ENCODE results near the gene PER1. TPM values are rescaled to one million over a fixed set of nuclear protein-coding genes. Genes with fewer than 3 reads are reported as not detected.

The PER1 gene
- total and polyA plus RNA-seq, 7 donors: 30.5 to 153 (median 67.6) TPM

- intact Hi-C loops (cut with DNase I): no loop called here
- WGBS, 2 donors: 5 to 27% methylated on average over 13 of the region's 13 CpGs
- DNase-seq: peak; percentile 94
Observed at GRCh38 chr17:8153525-8153956, 1.3 kb upstream of the PER1 start.

DNA sequence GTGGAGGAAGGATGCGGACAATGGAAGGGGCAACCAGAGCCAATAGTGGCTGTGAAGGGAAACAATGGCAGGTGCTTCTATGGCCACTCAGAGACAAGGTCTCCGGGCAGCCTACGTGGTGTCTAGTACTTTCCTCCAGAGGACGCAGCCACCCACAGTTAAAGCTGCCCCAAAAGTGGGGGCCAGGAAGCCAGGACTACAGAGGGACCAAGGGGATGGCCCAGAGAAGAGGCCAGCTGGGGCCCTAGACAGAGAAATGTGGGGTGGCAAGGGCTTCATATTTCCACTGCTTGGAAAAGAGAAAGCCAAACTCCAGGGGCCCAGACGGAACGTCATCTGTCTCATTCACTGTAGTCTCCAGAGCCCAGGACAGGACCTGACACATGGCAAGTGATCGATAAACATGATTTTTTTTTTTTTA, 837 bp upstream of the PER1 start:
- DNase-seq: peak; percentile 76
- H3K36me3 ChIP-seq: peaks cover 28 to 36% (median 33%) of the 10 kb centered on the region in 4 donors
- H3K4me1 ChIP-seq: peaks cover 0 to 56% (median 53%) of the 10 kb centered on the region in 4 donors
- WGBS, 2 donors: 70 to 84% methylated on average over 7 of the region's 7 CpGs
- no peaks in the 10 kb centered on the region for H3K9me3 ChIP-seq
- peak overlapping the region; percentile 99 to 100 (median 100) for H3K27ac ChIP-seq
- no peaks in the 10 kb centered on the region for H3K27me3 ChIP-seq
- H3K4me3 ChIP-seq: peak overlapping the region; percentile 15 to 97 (median 87)
- intact Hi-C loops (cut with DNase I): no loop called here
- TF ChIP-seq, protein P1, sequence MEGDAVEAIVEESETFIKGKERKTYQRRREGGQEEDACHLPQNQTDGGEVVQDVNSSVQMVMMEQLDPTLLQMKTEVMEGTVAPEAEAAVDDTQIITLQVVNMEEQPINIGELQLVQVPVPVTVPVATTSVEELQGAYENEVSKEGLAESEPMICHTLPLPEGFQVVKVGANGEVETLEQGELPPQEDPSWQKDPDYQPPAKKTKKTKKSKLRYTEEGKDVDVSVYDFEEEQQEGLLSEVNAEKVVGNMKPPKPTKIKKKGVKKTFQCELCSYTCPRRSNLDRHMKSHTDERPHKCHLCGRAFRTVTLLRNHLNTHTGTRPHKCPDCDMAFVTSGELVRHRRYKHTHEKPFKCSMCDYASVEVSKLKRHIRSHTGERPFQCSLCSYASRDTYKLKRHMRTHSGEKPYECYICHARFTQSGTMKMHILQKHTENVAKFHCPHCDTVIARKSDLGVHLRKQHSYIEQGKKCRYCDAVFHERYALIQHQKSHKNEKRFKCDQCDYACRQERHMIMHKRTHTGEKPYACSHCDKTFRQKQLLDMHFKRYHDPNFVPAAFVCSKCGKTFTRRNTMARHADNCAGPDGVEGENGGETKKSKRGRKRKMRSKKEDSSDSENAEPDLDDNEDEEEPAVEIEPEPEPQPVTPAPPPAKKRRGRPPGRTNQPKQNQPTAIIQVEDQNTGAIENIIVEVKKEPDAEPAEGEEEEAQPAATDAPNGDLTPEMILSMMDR (IDR thresholded peaks at IDR 0.05): no peak
- TF ChIP-seq POLR2AphosphoS5 (IDR thresholded peaks at IDR 0.05) (no peak), EP300 (IDR thresholded peaks at IDR 0.05) (no peak), POLR2A (IDR thresholded peaks at IDR 0.05) (no peak)

More at GRCh38 chr17:8153525-8153956, 1.3 kb upstream of the PER1 start:
- Histone ChIP-seq H3K4me3 (peak overlapping the region; percentile 79 to 97 (median 94)), H3K9me3 (no peaks in the 10 kb centered on the region), H3K36me3 (peaks cover 23 to 31% (median 28%) of the 10 kb centered on the region in 4 donors), H3K4me1 (peaks cover 0 to 58% (median 54%) of the 10 kb centered on the region in 4 donors), H3K27me3 (no peaks in the 10 kb centered on the region), H3K27ac (peak overlapping the region; percentile 99 to 100 (median 100))
- TF ChIP-seq POLR2AphosphoS5 (IDR thresholded peaks at IDR 0.05): peak; percentile 82 to 92 (median 87)
- TF ChIP-seq, protein P1 (IDR thresholded peaks at IDR 0.05): no peak
- peak in 3 of 4 donors; percentile 0 to 90 (median 65) for TF ChIP-seq EP300 (IDR thresholded peaks at IDR 0.05)
- TF ChIP-seq POLR2A (IDR thresholded peaks at IDR 0.05): peak in 1 of 2 donors; percentile 47

DNA sequence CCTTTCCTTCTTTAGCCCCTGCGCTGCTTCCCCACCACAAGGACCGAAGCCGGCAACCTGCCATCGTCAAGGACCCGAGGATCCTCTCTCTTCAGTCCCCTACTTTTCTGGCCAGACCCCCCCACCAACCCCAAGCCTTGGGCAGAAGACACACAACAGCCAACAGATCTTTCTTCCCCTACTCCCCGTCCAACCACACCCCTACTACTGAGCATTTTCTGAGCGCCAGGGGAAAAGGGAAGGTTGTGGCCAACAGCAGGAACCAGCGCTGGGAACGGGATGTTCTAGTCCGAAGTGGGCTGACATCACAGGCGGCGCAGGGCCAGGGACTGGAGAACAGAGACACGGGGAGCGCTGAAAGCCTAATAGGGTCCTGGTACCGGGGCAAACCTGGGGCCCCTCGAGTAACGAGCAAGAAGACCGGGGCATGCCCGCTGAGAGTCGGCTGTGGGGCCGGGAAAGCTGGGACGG, 528 bp downstream of the PER1 start:
- Histone ChIP-seq H3K27ac (peak overlapping the region; percentile 99 to 100 (median 100)), H3K27me3 (no peaks in the 10 kb centered on the region), H3K36me3 (peaks cover 42 to 50% (median 47%) of the 10 kb centered on the region in 4 donors), H3K4me3 (peak overlapping the region; percentile 79 to 97 (median 92)), H3K9me3 (no peaks in the 10 kb centered on the region), H3K4me1 (peaks cover 0 to 56% (median 54%) of the 10 kb centered on the region in 4 donors)
- peak; percentile 67 to 74 for TF ChIP-seq POLR2A (IDR thresholded peaks at IDR 0.05)
- TF ChIP-seq POLR2AphosphoS5 (IDR thresholded peaks at IDR 0.05): peak; percentile 71 to 89 (median 80)
- TF ChIP-seq EP300 (IDR thresholded peaks at IDR 0.05): peak; percentile 96 to 100 (median 100)
- TF ChIP-seq, protein P1 (IDR thresholded peaks at IDR 0.05): no peak
- WGBS, 2 donors: 1 to 4% methylated on average over 22 of the region's 22 CpGs
- DNase-seq: peak; percentile 98
- intact Hi-C loops (cut with DNase I): no loop called here

GRCh38 chr17:8151120-8151640, 1.0 kb downstream of the PER1 start:
- peak overlapping the region; percentile 99 to 100 (median 100) for H3K27ac ChIP-seq
- H3K36me3 ChIP-seq: peaks cover 47 to 55% (median 52%) of the 10 kb centered on the region in 4 donors
- H3K4me1 ChIP-seq: peaks cover 0 to 60% (median 55%) of the 10 kb centered on the region in 4 donors
- 1 to 13% methylated on average over 38 of the region's 38 CpGs for WGBS, 2 donors
- H3K27me3 ChIP-seq: no peaks in the 10 kb centered on the region
- TF ChIP-seq, protein P1 (IDR thresholded peaks at IDR 0.05): no peak
- TF ChIP-seq POLR2A (IDR thresholded peaks at IDR 0.05) (peak in 1 of 2 donors; percentile 52), POLR2AphosphoS5 (IDR thresholded peaks at IDR 0.05) (peak; percentile 81 to 98 (median 88)), EP300 (IDR thresholded peaks at IDR 0.05) (peak; percentile 80 to 100 (median 94))
- no peaks in the 10 kb centered on the region for H3K9me3 ChIP-seq
- peak; percentile 98 for DNase-seq
- intact Hi-C loops (cut with DNase I): no loop called here
- H3K4me3 ChIP-seq: peak overlapping the region; percentile 79 to 97 (median 92)

All from sigmoid colon (tissue), 7 donors.